Fibroblast of lung (primary cell): ENCODE results near the gene A2M. TPM values are rescaled to one million over a fixed set of nuclear protein-coding genes. Genes with fewer than 3 reads are reported as not detected.

ENCODE experiments used
- DNase-seq, 2 donors: peaks; one replicate each; pipeline versions ENCODE4 v3.0.0 to v3.0.0-alpha.2; 2010; ENCODE audit warnings: low read depth in 2 of 2
- H2AFZ ChIP-seq: 2 replicates; pipeline ENCODE4 v1.5.1; 2012; ENCODE audit warnings: low read length, control low read depth, inconsistent platforms
- H3K27ac ChIP-seq: 2 replicates; pipeline ENCODE4 v1.5.1; 2011; ENCODE audit warnings: low read length, control low read depth; ENCODE audit not compliant: insufficient read depth
- H3K27me3 ChIP-seq: 2 replicates; pipeline ENCODE4 v1.5.1; 2011; ENCODE audit warnings: mild to moderate bottlenecking, low read length; ENCODE audit not compliant: control insufficient read depth, insufficient read depth
- H3K36me3 ChIP-seq: 2 replicates; pipeline ENCODE4 v1.5.1; 2011; ENCODE audit warnings: low read length; ENCODE audit not compliant: control insufficient read depth, insufficient read depth
- H3K4me1 ChIP-seq: 2 replicates; pipeline ENCODE4 v1.5.1; 2011; ENCODE audit warnings: low read length; ENCODE audit not compliant: control insufficient read depth, insufficient read depth; ENCODE audit errors: extremely low read depth
- H3K4me2 ChIP-seq: 2 replicates; pipeline ENCODE4 v1.5.1; 2011; ENCODE audit warnings: low read length, control low read depth; ENCODE audit not compliant: insufficient read depth; ENCODE audit errors: extremely low read depth
- H3K4me3 ChIP-seq, 4 experiments: fragments of 200-600 bp in 1 of 4; sonication (generic) in 1 of 4; replicated peaks in 1 of 4; 2 replicates each; pipeline ENCODE4 v1.5.1; 2011 to 2016; ENCODE audit warnings: low read length in 4 of 4, low read depth in 3 of 4, mild to moderate bottlenecking in 3 of 4, control low read depth in 2 of 4, inconsistent platforms in 1 of 4, mixed read lengths in 1 of 4; ENCODE audit not compliant: insufficient read depth in 1 of 4; ENCODE audit errors: control extremely low read depth in 1 of 4
- H3K79me2 ChIP-seq: 2 replicates; pipeline ENCODE4 v1.5.1; 2012; ENCODE audit warnings: mild to moderate bottlenecking, low read length, inconsistent platforms; ENCODE audit not compliant: control insufficient read depth, insufficient read depth
- H3K9ac ChIP-seq: 2 replicates; pipeline ENCODE4 v1.5.1; 2011; ENCODE audit warnings: mild to moderate bottlenecking, low read length, control low read depth; ENCODE audit not compliant: insufficient read depth
- H3K9me3 ChIP-seq: 2 replicates; pipeline ENCODE4 v1.5.1; 2012; ENCODE audit warnings: low read depth, low read length; ENCODE audit not compliant: control insufficient read depth, insufficient read depth
- H4K20me1 ChIP-seq: 2 replicates; pipeline ENCODE4 v1.5.1; 2011; ENCODE audit warnings: low read length; ENCODE audit not compliant: control insufficient read depth, insufficient read depth; ENCODE audit errors: extremely low read depth
- EZH2 ChIP-seq: IDR thresholded peaks from 2 replicates; pipeline ENCODE4 v1.5.1; 2012; ENCODE audit warnings: low read length, control low read depth, mild to moderate bottlenecking; ENCODE audit errors: missing control alignments
- polyA plus RNA-seq, 2 donors: library from polyadenylated mRNA; depleted of rRNA in 1 of 2; stranded (reverse) in 1 of 2; unstranded in 1 of 2; fragments of >200 nt; gene quantifications; 2 replicates each; pipeline ENCODE4 v1.2.1, GENCODE V29; 2011 to 2012; ENCODE audit warnings: missing spikeins in 1 of 2
- total RNA-seq: library from RNA; depleted of rRNA; stranded (reverse); fragments of >200 nt; gene quantifications from 2 replicates; pipeline ENCODE4 v1.2.1, GENCODE V29; 2014
- TF ChIP-seq, protein P1 (sequence below), 2 donors: IDR thresholded peaks in 1 of 2; conservative IDR thresholded peaks in 1 of 2; 1 replicate in 1 of 2; 2 replicates in 1 of 2; pipeline ENCODE4 v1.5.1; 2011 to 2012; ENCODE audit warnings: low read length in 2 of 2, control low read depth in 1 of 2, inconsistent platforms in 1 of 2, low read depth in 1 of 2, mild to moderate bottlenecking in 1 of 2

A2M gene
- total and polyA plus RNA-seq, 2 donors (not counting 1 experiment from before 2014, with no cell fraction given): 95.0 to 300 TPM

DNA sequence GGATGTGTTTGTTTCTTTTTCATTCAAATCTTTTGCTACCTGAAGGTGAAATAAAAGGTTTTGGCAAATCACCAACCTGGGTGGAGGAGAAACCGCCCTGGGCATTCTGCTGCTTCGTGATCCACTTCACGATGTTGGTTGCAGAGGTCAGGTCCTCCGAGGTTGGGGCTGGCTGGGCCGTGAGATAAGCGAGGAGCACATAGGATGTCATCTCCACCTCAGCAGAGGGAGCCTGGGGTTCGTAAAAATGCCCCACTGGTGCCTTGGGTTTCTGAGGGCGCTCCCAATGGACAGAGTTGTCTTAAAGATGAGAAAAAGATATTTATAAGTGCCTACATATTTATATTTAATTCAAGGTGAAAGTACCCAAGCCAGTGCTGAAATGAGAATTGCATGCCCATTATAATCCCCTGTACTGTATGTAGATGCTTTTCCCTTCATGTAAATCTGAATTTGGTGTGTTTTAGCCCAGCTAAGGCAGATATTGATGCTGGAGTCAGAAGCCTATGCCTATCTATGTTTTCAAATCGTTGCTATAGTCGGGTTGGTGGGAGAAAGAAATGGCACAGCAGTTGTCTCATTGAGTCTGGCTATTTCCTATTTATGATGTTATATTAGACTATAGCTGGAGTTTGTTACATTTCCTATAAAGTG lies 41.1 kb downstream of the A2M start:
- Histone ChIP-seq H3K9me3 (no peaks in the 10 kb centered on the region), H3K79me2 (no peaks in the 10 kb centered on the region), H3K4me3 (no peak overlapping the region), H3K27me3 (no peaks in the 10 kb centered on the region), H3K36me3 (no peaks in the 10 kb centered on the region), H3K4me1 (no peaks in the 10 kb centered on the region), H3K4me2 (no peak overlapping the region), H3K27ac (no peak overlapping the region), H2AFZ (no peak overlapping the region), H3K9ac (no peak overlapping the region), H4K20me1 (no peaks in the 10 kb centered on the region)
- TF ChIP-seq, protein P1, sequence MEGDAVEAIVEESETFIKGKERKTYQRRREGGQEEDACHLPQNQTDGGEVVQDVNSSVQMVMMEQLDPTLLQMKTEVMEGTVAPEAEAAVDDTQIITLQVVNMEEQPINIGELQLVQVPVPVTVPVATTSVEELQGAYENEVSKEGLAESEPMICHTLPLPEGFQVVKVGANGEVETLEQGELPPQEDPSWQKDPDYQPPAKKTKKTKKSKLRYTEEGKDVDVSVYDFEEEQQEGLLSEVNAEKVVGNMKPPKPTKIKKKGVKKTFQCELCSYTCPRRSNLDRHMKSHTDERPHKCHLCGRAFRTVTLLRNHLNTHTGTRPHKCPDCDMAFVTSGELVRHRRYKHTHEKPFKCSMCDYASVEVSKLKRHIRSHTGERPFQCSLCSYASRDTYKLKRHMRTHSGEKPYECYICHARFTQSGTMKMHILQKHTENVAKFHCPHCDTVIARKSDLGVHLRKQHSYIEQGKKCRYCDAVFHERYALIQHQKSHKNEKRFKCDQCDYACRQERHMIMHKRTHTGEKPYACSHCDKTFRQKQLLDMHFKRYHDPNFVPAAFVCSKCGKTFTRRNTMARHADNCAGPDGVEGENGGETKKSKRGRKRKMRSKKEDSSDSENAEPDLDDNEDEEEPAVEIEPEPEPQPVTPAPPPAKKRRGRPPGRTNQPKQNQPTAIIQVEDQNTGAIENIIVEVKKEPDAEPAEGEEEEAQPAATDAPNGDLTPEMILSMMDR (conservative IDR thresholded peaks at IDR 0.05 in 1 of 2, IDR thresholded peaks at IDR 0.05 in 1 of 2; ENCODE audit: low read depth in 1 of 2, low read length in 2 of 2): no peak
- DNase-seq: no peak

DNA sequence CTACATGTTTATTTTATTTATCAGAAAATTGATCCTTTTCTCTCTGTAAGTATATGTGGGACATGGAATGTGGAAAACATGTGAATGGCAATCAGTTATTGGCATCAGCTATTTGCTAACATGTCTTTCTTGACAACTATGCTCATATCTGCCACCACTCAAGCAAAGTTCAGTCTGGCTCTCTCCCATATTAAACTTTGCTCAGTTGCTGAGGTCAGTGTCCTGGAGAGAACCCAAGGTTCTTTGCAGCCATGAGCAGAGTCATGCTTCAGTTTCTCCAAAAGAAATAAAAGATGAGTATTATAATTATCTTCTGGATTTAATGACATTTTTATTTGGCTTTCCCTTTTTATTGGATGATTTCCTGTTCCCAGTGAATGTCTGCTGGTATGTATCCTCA lies 42.6 kb downstream of the A2M start:
- no peak overlapping the region for H3K27ac ChIP-seq
- H3K36me3 ChIP-seq: no peaks in the 10 kb centered on the region
- H3K79me2 ChIP-seq: no peaks in the 10 kb centered on the region
- H3K4me3 ChIP-seq: no peak overlapping the region
- H3K9me3 ChIP-seq: no peaks in the 10 kb centered on the region
- no peaks in the 10 kb centered on the region for H4K20me1 ChIP-seq
- DNase-seq: no peak
- H3K4me2 ChIP-seq: no peak overlapping the region
- no peak for TF ChIP-seq EZH2
- TF ChIP-seq, protein P1 (conservative IDR thresholded peaks at IDR 0.05 in 1 of 2, IDR thresholded peaks at IDR 0.05 in 1 of 2; ENCODE audit: low read depth in 1 of 2, low read length in 2 of 2): no peak
- no peak overlapping the region for H3K9ac ChIP-seq
- H3K27me3 ChIP-seq: no peaks in the 10 kb centered on the region
- no peaks in the 10 kb centered on the region for H3K4me1 ChIP-seq
- no peak overlapping the region for H2AFZ ChIP-seq

DNA sequence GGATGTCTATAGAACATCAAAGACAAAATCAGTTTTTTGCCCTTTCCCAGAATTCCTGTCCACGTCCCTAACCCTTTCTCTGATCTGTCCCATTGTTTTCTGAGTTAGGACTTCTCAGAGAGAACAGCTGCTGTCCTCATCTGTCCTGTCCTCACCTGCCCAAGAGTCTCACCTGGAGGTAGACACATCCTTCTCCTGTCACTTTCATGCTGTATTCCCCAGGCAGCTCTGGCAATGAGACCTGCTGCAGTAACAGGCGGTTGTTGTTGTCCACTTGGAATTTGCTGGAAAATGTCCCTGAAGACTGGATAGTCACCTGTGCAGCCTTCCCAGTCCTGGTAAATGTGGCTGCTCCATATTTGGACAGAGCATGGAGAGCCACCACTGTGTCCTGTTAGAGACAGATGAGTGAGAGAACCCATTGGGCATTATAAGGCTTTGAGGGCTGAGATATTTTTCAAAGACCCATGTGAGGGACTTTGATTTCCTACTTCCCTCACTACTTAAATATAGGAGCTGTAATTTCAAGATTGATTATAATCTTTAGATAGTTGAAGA lies 43.2 kb downstream of the A2M start:
- Histone ChIP-seq H3K4me1 (no peaks in the 10 kb centered on the region), H3K27me3 (no peaks in the 10 kb centered on the region), H3K79me2 (no peaks in the 10 kb centered on the region), H3K9me3 (no peaks in the 10 kb centered on the region), H3K9ac (no peak overlapping the region), H2AFZ (no peak overlapping the region), H4K20me1 (no peaks in the 10 kb centered on the region), H3K4me2 (no peak overlapping the region), H3K4me3 (no peak overlapping the region), H3K36me3 (no peaks in the 10 kb centered on the region), H3K27ac (no peak overlapping the region)
- TF ChIP-seq, protein P1 (conservative IDR thresholded peaks at IDR 0.05 in 1 of 2, IDR thresholded peaks at IDR 0.05 in 1 of 2; ENCODE audit: low read depth in 1 of 2, low read length in 2 of 2): no peak
- no peak for TF ChIP-seq EZH2
- no peak for DNase-seq
